Activated CD4-positive, alpha-beta T cell treated with anti-CD3 and anti-CD28 coated beads for 1 hour (primary cell): Measurements from ENCODE around the gene COG2.
"Not testable (repeated sequence)": the region's sequence is repeated elsewhere in the genome, so short reads cannot be mapped to it uniquely, and the experiment has no call there.

ENCODE experiments used
- DNase-seq: peaks from one replicate; pipeline ENCODE4 v3.0.0-alpha.2; 2020

COG2 gene

GRCh38 chr1:230629511-230629910, 12.8 kb upstream of the COG2 start:
- DNase-seq: no peak

DNA sequence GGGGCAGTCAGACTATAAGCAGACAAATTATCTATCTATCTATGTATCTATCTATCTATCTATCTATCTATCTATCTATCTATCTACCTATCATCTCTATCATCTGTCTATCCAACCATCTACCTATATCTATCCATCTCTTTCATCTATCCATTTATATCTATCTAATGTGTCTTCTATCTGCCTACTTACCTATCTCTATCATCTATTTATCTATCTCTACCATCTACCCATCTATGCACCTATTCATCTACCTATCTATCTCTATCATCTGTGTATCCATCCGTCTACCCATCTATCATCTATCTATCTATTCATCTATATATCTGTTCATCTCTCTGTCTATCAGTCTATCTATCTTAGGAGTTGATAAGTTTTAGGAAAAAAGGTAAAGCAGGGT, 10.8 kb upstream of the COG2 start:
- DNase-seq: no peak

GRCh38 chr1:230632273-230632873, 9.9 kb upstream of the COG2 start:
- DNase-seq: no peak

DNA sequence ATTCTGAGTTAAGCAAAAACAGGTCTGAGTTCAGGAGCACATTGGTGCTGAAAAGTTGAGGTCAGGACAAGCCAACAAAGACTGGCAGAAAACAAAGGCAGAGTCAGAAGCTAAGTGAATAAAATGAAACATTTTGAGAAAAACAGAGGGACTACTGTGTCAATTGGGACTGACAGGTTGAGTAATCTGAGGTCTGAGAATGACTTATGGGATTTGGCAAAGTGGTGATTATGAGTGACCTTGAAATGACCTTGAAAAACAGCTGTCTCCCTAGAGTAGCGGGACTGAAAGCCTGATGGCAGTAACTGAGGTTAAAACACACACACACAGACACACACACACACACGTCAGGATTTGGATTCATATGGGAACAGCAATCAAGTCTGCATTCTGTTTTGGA, 8.8 kb upstream of the COG2 start:
- DNase-seq: no peak

- DNase-seq: no peak
These were observed 7.9 kb upstream of the COG2 start for GRCh38 chr1:230634384-230634783.

GRCh38 chr1:230636575-230637148, 5.6 kb upstream of the COG2 start:
- DNase-seq: no peak

DNA sequence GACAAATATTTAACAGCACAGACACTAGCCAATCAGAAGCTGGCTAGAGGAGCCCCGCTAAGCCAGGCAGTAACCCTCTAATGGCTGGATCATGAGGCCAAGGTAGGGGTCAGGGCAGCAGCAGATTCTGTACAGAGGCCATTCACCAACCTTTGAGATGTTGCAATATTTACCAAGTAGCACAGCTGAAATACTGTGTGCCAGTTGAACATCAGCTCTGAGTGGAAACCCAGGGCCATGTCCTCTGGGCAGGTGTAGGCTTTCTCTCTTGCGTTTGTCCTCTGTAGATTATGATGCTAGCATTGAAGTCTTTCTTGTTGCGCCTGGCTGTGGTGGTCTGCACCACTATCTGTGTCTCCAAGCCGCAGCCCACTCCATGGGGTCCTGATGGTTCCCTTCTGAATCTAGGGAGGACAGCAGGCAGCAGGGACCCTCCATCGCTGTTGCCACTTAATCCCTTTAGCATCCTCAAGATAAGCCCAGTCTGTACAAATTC, 2.5 kb upstream of the COG2 start:
- DNase-seq: no peak

DNA sequence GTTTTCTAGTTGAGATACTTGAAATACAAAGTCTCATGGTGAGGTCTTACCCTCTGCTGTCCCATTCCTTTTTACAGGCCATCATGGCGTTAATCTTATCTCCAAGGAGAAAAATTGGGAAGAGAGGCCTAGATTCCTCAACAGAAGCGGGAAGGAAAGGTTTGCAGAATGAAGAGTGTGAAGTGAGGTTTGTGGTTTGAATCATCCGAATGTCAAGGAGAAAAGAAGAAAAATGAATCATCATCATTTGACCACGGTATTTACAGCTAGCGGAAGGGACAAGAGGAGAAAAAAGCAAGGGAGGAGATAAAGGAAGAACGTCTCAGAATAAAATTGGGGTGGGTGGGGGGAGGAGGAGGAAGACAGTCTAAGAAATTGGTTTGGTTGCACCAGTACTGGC, 935 bp upstream of the COG2 start:
- DNase-seq: no peak

DNA sequence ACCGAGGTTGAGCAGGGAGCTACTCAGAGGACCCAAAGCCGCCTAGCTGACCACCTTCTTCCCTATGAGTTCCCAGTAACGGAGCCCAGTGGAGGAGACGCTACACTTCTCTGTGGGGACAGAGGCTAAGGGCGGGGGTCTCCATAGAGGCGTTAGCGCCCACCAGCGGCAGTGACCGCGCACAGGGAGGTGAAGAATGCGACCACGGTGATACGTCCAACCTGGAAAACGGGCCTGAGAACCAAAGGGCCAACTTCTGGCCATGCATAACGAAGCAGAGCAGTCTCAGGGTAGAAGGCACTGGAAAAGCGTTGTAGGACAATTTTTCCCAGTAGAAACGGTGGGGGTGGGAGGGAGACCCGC, 400 bp upstream of the COG2 start:
- no peak for DNase-seq

GRCh38 chr1:230643908-230644307, 1.6 kb downstream of the COG2 start:
- DNase-seq: no peak

DNA sequence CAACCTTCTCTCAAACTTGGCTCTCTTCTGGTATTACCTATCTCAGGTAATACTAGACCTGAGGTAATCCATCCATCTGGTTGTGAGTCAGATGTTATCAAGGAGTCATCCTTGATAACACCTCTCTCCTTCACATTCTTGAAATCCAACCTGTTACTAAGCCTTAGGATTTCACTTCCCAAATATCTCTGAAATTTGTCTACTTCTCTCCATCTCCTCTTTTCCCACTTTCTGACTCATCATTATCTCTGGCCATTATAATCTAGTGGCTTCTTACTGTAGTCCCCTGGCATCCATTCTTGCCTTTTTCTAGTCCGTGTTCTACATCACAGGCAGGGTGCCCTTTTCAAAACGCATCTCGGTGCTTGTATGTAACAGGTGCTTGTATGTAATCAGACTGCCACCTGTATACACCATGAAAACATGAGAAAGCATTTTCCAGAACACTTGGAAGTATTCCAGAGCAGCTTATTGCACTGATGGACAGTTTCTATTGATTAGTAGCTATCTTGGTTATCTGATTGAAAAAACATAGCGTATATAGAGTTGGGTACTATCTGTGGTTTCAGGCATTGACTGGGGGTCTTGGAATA, 4.5 kb downstream of the COG2 start:
- no peak for DNase-seq

- DNase-seq: no peak
These were observed 5.0 kb downstream of the COG2 start for GRCh38 chr1:230647321-230647720.

- DNase-seq: no peak
These were observed 5.8 kb downstream of the COG2 start for GRCh38 chr1:230648114-230648513.

DNA sequence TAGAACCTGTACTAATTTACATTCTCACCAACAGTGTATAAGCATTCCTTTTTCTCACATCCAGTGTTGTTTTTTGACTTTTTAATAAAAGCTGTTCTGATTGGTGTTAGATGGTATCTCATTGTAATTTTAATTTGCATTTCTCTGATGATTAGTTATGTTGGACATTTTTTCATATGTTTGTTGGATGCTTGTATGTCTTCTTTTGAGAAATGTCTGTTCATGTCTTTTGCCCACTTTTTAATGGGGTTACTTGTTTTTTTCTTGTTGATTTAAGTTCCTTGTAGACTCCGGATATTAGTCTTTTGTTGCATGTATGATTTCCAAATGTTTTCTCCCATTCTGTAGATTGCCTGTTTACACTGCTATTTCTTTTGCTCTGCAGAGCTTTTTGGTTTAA, 8.0 kb downstream of the COG2 start:
- DNase-seq: no peak

DNA sequence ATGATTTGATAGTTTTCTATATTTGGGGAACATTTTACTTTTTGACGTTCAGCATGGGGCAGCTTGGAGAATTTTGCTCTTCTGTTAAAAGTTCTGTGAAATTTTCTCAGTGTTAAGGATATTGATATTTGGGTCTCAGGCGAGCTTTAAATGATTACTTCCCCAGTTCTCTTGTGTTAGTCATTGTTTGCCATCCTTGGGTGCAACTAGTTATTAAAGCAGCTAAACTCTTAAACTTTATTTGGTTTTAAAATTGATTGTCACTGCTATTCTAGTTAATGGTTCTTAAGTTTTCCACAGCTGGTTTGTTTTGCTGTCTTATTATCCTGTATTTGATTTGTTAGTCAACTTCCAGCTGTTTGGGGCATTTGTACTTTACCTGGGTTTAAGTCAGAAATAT, 9.0 kb downstream of the COG2 start:
- no peak for DNase-seq

DNA sequence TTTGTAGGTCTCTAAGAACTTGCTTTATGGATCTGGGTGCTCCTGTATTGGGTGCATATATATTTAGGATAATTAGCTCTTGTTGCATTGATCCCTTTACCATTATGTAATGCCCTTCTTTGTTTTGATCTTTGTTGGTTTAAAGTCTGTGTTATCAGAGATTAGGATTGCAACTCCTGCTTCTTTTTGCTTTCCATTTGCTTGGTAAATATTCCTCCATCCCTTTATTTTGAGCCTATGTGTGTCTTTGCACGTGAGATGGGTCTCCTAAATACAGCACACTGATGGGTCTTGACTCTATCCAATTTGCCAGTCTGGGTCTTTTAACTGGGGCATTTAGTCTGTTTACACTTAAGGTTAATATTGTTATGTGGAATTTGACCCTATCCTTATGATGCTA, 14.4 kb downstream of the COG2 start:
- not testable (repeated sequence) for DNase-seq

GRCh38 chr1:230658103-230658502, 15.8 kb downstream of the COG2 start:
- not testable (repeated sequence) for DNase-seq

GRCh38 chr1:230658691-230659090, 16.4 kb downstream of the COG2 start:
- no peak for DNase-seq

GRCh38 chr1:230661976-230662375, 19.7 kb downstream of the COG2 start:
- DNase-seq: no peak

- no peak for DNase-seq
These were observed 25.9 kb downstream of the COG2 start for GRCh38 chr1:230668227-230668626.

GRCh38 chr1:230669543-230669942, 27.3 kb downstream of the COG2 start:
- no peak for DNase-seq

DNA sequence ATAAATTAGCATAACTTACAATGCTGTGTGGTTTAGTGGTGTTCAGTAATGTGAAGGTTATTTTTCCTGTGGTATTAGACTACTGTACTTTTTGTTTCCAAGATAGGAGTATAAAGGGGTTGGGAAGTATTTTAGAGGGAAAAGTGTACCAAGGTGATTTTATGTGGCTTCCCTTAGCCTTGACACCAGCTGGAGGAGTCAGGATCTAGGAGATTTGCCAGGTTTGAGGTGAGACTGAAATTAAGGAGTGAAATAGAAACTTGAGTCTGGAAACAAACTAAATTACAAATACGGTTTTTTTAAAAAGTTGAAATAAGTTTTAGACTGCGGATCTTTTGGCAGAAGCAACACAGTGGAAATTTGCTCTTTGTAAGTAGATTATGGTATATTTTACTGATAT, 32.3 kb downstream of the COG2 start:
- DNase-seq: no peak

DNA sequence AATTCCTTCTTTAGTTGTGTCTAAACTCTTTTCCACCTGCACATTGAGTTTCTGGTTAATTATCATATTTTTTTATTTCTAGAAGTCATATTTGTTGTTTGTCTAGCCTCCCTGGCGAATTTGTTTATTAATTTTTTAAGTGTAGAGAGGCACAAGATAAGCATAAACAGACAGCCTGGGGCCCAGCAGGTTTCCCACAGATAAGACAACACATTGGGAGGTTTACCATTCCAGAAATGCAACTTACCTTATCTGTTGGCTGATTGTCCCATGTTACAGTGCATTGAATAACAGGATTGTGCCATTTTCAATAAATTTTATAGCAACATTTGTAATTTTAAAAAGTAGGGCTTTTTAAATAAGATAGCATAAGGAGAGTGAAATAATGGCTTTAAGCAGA, 34.9 kb downstream of the COG2 start:
- DNase-seq: no peak

- DNase-seq: no peak
These were observed 36.9 kb downstream of the COG2 start for GRCh38 chr1:230679192-230679591.

- DNase-seq: no peak
These were observed 37.5 kb downstream of the COG2 start for GRCh38 chr1:230679825-230680224.
